Measurements from ENCODE around the gene MAP2K5.

The MAP2K5 gene

DNA sequence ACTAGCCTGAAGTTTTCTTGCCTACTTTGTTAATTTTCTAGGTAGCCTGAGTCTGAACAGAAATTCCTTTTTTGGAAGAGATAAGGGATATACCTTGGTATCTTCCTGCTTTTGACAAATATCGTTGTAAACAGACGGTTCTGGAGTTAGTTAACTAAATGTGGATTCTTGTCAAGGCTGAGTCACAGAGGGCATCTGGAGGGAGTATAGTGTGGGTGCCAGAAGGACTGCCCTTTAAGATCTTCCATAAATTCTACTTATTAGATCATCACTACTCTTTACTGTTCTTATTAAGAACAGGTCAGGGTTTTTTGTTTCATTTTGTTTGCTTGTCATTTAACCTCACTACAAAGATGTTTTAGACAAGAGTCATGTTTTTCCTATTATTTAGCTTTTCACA, 157.5 kb downstream of the MAP2K5 start:
- peak; percentile 59 for DNase-seq (ENCODE audit: low read depth)
- TF ChIP-seq, protein P1, sequence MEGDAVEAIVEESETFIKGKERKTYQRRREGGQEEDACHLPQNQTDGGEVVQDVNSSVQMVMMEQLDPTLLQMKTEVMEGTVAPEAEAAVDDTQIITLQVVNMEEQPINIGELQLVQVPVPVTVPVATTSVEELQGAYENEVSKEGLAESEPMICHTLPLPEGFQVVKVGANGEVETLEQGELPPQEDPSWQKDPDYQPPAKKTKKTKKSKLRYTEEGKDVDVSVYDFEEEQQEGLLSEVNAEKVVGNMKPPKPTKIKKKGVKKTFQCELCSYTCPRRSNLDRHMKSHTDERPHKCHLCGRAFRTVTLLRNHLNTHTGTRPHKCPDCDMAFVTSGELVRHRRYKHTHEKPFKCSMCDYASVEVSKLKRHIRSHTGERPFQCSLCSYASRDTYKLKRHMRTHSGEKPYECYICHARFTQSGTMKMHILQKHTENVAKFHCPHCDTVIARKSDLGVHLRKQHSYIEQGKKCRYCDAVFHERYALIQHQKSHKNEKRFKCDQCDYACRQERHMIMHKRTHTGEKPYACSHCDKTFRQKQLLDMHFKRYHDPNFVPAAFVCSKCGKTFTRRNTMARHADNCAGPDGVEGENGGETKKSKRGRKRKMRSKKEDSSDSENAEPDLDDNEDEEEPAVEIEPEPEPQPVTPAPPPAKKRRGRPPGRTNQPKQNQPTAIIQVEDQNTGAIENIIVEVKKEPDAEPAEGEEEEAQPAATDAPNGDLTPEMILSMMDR (conservative IDR thresholded peaks at IDR 0.05; ENCODE audit: low read length): no peak
- H3K4me3 ChIP-seq (ENCODE audit: low read length): no peak overlapping the region

DNA sequence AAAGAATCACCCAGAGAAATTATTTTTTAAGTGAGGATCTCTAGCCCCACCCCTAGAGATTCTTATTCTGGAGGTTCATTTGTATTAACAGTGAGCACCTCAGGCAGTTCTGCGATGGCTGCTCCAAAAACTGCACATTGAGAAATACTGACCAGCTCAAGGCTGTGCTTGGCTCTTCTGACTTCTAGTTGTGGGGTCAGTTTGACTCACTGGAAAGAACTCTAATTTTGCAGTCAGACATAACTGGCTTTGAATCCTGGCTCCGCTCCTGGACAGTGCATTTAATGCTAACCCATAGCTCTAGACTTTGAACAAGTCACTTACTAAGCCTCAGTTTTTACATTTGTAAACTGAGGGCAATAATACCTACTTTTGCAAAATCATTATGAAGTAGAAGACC, 159.2 kb downstream of the MAP2K5 start:
- DNase-seq (ENCODE audit: low read depth): peak; percentile 38
- H3K4me3 ChIP-seq (ENCODE audit: low read length): no peak overlapping the region
- TF ChIP-seq, protein P1 (conservative IDR thresholded peaks at IDR 0.05; ENCODE audit: low read length): no peak

DNA sequence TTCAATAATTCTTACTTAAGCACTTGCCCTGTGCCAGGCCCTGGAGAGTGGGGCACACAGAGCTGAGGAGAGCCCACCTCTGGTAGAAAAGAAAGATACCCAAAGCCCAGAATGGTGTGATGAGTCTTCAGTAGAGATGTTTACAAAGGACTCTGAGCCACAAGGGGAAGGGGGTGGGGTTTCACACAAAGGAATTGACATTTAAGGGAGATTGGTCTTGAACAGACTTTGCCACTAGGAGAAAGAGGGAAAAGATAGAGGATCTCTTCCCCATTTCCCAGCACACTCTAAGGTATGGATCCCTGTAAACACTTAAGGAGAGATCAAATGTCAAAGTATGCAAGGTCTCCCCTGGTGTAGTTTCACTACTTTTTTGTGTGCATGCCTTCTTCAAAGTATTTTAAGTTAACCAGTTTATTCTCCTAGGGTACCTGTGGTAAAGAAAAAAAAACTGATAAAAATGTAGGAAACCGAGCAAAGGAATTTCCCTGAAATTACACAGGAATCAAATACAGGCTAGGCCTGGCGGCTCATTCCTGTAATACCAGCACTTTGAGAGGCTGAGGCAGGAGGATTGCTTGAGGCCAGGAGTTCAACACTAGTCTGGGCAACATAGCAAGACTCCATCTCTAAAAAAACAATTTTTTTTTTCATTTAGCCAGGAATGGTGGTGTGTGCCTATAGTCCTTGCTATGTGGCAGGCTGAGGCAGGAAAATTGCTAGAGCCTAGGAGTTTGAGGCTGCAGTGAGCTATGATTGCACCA, 165.2 kb downstream of the MAP2K5 start:
- H3K4me3 ChIP-seq (ENCODE audit: low read length): no peak overlapping the region
- TF ChIP-seq, protein P1 (conservative IDR thresholded peaks at IDR 0.05; ENCODE audit: low read length): no peak
- DNase-seq (ENCODE audit: low read depth): no peak

DNA sequence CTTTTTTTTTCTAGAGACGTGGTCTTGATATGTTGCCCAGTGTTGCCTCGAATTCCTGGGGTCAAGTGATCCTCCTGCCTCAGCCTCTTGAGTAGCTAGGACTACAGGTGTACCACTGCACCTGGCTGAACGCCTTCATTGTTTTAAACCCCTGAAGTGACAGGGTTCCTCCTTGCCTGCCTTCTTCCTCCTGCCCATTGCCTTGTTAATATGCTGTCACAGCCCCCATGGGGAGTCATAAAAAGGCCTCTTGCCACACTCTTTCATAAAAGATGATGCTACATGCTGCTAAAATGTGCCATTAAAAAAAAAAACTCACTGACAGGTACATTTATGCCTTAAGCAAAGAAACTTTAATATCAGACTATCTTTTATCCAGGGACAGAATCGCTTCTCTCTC, 166.0 kb downstream of the MAP2K5 start:
- no peak overlapping the region for H3K4me3 ChIP-seq (ENCODE audit: low read length)
- DNase-seq (ENCODE audit: low read depth): no peak
- TF ChIP-seq, protein P1 (conservative IDR thresholded peaks at IDR 0.05; ENCODE audit: low read length): no peak

DNA sequence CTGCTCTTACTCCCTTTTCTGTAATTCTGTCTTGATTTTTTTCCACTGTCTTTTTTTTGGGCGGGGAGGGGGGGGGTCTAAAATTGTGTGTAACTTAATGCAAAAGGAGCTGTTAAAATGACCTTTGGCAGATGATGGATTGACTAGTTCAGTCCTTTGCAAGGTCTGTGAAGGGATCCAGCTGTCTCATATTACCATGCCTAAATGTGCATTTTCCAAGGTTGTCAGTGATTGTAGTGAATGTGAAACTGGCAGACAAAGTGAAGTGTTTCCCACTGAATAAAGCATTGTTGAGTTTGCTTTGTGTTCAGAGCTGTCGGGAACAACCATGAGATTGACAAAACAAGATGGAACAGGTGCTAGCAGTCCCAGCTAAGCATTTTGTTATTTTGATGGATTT, 172.7 kb downstream of the MAP2K5 start:
- no peak overlapping the region for H3K4me3 ChIP-seq (ENCODE audit: low read length)
- TF ChIP-seq, protein P1 (conservative IDR thresholded peaks at IDR 0.05; ENCODE audit: low read length): no peak
- DNase-seq (ENCODE audit: low read depth): no peak

DNA sequence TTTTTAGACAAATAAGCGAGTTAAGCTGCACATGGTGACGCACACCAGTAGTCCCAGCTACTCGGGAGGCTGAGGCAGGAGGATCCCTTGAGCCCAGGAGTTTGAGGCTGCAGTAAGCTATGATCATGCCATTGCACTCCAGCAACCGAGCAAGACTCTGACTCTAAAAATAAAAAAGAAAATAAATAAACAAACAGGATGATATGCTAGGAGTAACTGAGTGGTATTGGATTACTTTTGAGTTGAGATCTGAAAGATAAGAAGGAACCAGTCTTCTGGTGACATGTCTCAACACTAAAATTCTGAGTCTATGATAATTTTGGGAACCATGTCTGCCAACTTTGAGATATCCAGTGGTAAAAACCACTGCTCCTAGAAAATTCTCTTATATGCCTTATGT, 173.7 kb downstream of the MAP2K5 start:
- DNase-seq (ENCODE audit: low read depth): no peak
- TF ChIP-seq, protein P1 (conservative IDR thresholded peaks at IDR 0.05; ENCODE audit: low read length): no peak
- H3K4me3 ChIP-seq (ENCODE audit: low read length): no peak overlapping the region

DNA sequence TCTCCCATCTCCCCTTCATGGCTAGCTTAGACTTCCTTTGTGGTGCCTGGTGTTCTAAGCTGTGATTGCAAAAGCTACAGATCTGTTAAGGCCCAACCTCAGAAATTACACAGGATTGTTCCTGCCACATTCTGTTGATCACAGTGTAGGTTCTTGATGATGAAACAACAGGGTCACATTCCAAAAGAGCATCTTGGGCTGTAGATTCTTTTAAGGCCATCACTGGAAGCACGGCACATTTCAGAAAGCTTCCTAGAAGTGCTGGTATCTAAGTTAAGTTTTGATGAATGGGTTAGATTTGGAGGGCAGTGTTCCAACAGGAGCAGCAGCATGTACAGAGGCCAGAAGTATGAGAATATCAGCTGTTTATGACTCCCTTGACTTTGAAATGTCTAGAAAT, 175.3 kb downstream of the MAP2K5 start:
- TF ChIP-seq, protein P1 (conservative IDR thresholded peaks at IDR 0.05; ENCODE audit: low read length): no peak

More for the DNA sequence above, 175.3 kb downstream of the MAP2K5 start:
- H3K4me3 ChIP-seq (ENCODE audit: low read length): no peak overlapping the region
- DNase-seq (ENCODE audit: low read depth): peak; percentile 5

Measured in AG10803 (cell line).